Spleen (tissue), 11 donors: ENCODE data around the gene SERPINB5. TPM values are rescaled to one million over a fixed set of nuclear protein-coding genes. Genes with fewer than 3 reads are reported as not detected.

Experiments used
- DNase-seq: peaks from one replicate; pipeline ENCODE4 v3.0.0-alpha.2; 2020
- H3K27ac ChIP-seq, 8 donors: fragments of 200-600 bp; sonication (generic) in 7 of 8; 1 replicate in 4 of 8; 2 replicates in 4 of 8; pipeline versions ENCODE4 v1.5.0 to v1.8.0; 2016 to 2021; ENCODE audit warnings: inconsistent platforms in 4 of 8, mild to moderate bottlenecking in 4 of 8, moderate library complexity in 1 of 8
- H3K27me3 ChIP-seq, 7 donors: fragments of 200-600 bp; sonication (generic) in 6 of 7; replicated peaks in 1 of 7; 1 replicate in 4 of 7; 2 replicates in 3 of 7; pipeline versions ENCODE4 v1.5.0 to v1.8.0; 2016 to 2021; ENCODE audit warnings: inconsistent platforms in 3 of 7, mild to moderate bottlenecking in 1 of 7
- H3K36me3 ChIP-seq, 6 donors: fragments of 200-600 bp; sonication (generic) in 5 of 6; 1 replicate in 4 of 6; 2 replicates in 2 of 6; pipeline versions ENCODE4 v1.5.0 to v1.8.0; 2016 to 2021; ENCODE audit warnings: inconsistent platforms in 2 of 6
- H3K4me1 ChIP-seq, 6 donors: fragments of 200-600 bp; sonication (generic) in 5 of 6; 1 replicate in 3 of 6; 2 replicates in 3 of 6; pipeline versions ENCODE4 v1.5.0 to v1.8.0; 2016 to 2021; ENCODE audit warnings: inconsistent platforms in 3 of 6
- H3K4me3 ChIP-seq, 8 donors: fragments of 200-600 bp; sonication (generic) in 7 of 8; 1 replicate in 4 of 8; 2 replicates in 4 of 8; pipeline versions ENCODE4 v1.5.0 to v1.8.0; 2016 to 2021; ENCODE audit warnings: inconsistent platforms in 4 of 8, mild to moderate bottlenecking in 4 of 8, moderate library complexity in 2 of 8
- H3K9me3 ChIP-seq, 8 donors: fragments of 200-600 bp; sonication (generic) in 7 of 8; 1 replicate in 4 of 8; 2 replicates in 4 of 8; pipeline versions ENCODE4 v1.5.0 to v1.8.0; 2016 to 2021; ENCODE audit warnings: inconsistent platforms in 4 of 8
- POLR2A ChIP-seq, 3 donors: fragments of 450-650 bp; IDR thresholded peaks; one replicate each; pipeline ENCODE4 v1.5.1; 2017; ENCODE audit warnings: antibody characterized with exemption in 3 of 3, mild to moderate bottlenecking in 1 of 3
- POLR2AphosphoS5 ChIP-seq, 3 donors: sonication (generic); formaldehyde crosslinking; IDR thresholded peaks; one replicate each; pipeline ENCODE4 v1.5.1; 2017; ENCODE audit warnings: antibody characterized with exemption in 3 of 3
- WGBS, 5 donors: extraction: QIAGEN DNeasy Blood & Tissue Kit in 3 of 5; methylation state at CpG; one replicate each; pipeline versions ENCODE4 v1.1.5 to v1.1.7; 2013 to 2018; 5-methylcytosine and 5-hydroxymethylcytosine counted together
- intact Hi-C: fragments of 100-400 bp; cut with DNase I; formaldehyde crosslinking; loops from one replicate; pipeline ENCODE4 v1.15.0; 2023; ENCODE audit warnings: low total_unique reads
- polyA plus RNA-seq, 3 donors: library from polyadenylated mRNA; stranded (reverse); fragments of 200-250 nt; gene quantifications; one replicate each; pipeline ENCODE4 v1.2.1, GENCODE V29; 2013
- total RNA-seq, 7 donors: library from RNA; depleted of rRNA in 3 of 7; stranded (reverse); fragments of >200 nt in 3 of 7; fragmentation: NEBNext Ultra II Directional in 4 of 7; extraction: Animal tissue kit (Norgen Biotek cat#: 25700) in 4 of 7; gene quantifications; one replicate each; pipeline versions ENCODE4 v1.1.0 to v1.2.1, GENCODE V29; 2016 to 2021
- TF ChIP-seq, protein P1 (sequence below), 11 experiments: fragments of 200-600 bp in 7 of 11; fragments of 450-650 bp in 4 of 11; sonication (generic) in 4 of 11; IDR thresholded peaks in 8 of 11; conservative IDR thresholded peaks in 3 of 11; 1 replicate in 7 of 11; 2 replicates in 4 of 11; pipeline versions ENCODE4 v1.4.0 to v1.8.0; 2016 to 2021; ENCODE audit warnings: antibody characterized with exemption in 11 of 11, inconsistent platforms in 4 of 11, mild to moderate bottlenecking in 1 of 11
- donor health status: healthy with polysubstance abuse.
- donor health status: DM: no; HTN: no; CAD: no; lungs with moderate emphysema.
- donor health status: DM: no; HTN: no; CAD: no.
- donor health status: Bipolar disorder and iron deficiency.
- donor health status: healthy.
- donor health status: DM: no; HTN: no; CAD: no.
- donor health status: DM: yes; HTN: yes; CAD: no.

The SERPINB5 gene
- total and polyA plus RNA-seq, 10 donors, result 0.02 TPM; not detected in 9

GRCh38 chr18:63454497-63454896, 22.3 kb upstream of the SERPINB5 start:
- TF ChIP-seq, protein P1, sequence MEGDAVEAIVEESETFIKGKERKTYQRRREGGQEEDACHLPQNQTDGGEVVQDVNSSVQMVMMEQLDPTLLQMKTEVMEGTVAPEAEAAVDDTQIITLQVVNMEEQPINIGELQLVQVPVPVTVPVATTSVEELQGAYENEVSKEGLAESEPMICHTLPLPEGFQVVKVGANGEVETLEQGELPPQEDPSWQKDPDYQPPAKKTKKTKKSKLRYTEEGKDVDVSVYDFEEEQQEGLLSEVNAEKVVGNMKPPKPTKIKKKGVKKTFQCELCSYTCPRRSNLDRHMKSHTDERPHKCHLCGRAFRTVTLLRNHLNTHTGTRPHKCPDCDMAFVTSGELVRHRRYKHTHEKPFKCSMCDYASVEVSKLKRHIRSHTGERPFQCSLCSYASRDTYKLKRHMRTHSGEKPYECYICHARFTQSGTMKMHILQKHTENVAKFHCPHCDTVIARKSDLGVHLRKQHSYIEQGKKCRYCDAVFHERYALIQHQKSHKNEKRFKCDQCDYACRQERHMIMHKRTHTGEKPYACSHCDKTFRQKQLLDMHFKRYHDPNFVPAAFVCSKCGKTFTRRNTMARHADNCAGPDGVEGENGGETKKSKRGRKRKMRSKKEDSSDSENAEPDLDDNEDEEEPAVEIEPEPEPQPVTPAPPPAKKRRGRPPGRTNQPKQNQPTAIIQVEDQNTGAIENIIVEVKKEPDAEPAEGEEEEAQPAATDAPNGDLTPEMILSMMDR (IDR thresholded peaks at IDR 0.05 in 8 of 11, conservative IDR thresholded peaks at IDR 0.05 in 3 of 11), result no peak
- TF ChIP-seq POLR2AphosphoS5 (IDR thresholded peaks at IDR 0.05) (no peak), POLR2A (IDR thresholded peaks at IDR 0.05) (no peak)
- H3K36me3 ChIP-seq, result no peaks in the 10 kb centered on the region
- 77 to 99% (median 87%) methylated on average over 8 of the region's 8 CpGs for WGBS, 5 donors
- H3K4me3 ChIP-seq, result no peak overlapping the region
- H3K27ac ChIP-seq, result no peak overlapping the region
- no peaks in the 10 kb centered on the region for H3K9me3 ChIP-seq
- no peak for DNase-seq
- no peaks in the 10 kb centered on the region for H3K4me1 ChIP-seq
- no peaks in the 10 kb centered on the region for H3K27me3 ChIP-seq
- intact Hi-C loops, result no loop called here

- H3K9me3 ChIP-seq, result no peaks in the 10 kb centered on the region
- H3K27me3 ChIP-seq, result no peaks in the 10 kb centered on the region
- no peaks in the 10 kb centered on the region for H3K36me3 ChIP-seq
- 83 to 92% (median 86%) methylated on average over 6 of the region's 6 CpGs for WGBS, 5 donors
- H3K4me3 ChIP-seq, result no peak overlapping the region
- intact Hi-C loops, result no loop called here
- H3K4me1 ChIP-seq, result no peaks in the 10 kb centered on the region
- DNase-seq, result no peak
- no peak overlapping the region for H3K27ac ChIP-seq
- no peak for TF ChIP-seq POLR2AphosphoS5 (IDR thresholded peaks at IDR 0.05)
- TF ChIP-seq, protein P1 (IDR thresholded peaks at IDR 0.05 in 8 of 11, conservative IDR thresholded peaks at IDR 0.05 in 3 of 11), result no peak
- TF ChIP-seq POLR2A (IDR thresholded peaks at IDR 0.05), result no peak
Observed at GRCh38 chr18:63457977-63458376, 18.8 kb upstream of the SERPINB5 start.

DNA sequence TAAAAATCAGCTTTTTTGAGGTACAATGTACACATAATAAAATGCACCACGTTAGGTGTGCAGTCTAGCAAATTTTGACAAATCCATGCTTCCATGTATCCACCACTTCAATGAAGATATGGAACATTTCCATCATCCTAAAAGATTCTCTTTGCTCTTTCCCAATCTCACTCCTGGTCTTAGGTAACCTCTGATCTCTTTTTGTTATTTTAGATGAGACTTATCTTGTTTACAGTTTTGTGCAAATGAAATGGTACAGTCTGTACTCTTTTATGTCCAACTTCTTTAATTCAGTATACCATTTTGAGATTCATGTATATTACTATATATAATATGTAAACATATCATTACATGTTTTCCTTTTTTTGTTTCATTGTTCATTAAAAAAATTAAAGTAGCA, 16.3 kb upstream of the SERPINB5 start:
- whole genome bisulfite sequencing, 5 donors, result 38 to 80% (median 59%) methylated on average over 1 of the region's 1 CpG
- Histone ChIP-seq H3K4me3 (no peak overlapping the region), H3K9me3 (no peaks in the 10 kb centered on the region), H3K27ac (no peak overlapping the region), H3K36me3 (no peaks in the 10 kb centered on the region), H3K4me1 (no peaks in the 10 kb centered on the region), H3K27me3 (no peaks in the 10 kb centered on the region)
- TF ChIP-seq, protein P1 (IDR thresholded peaks at IDR 0.05 in 8 of 11, conservative IDR thresholded peaks at IDR 0.05 in 3 of 11), result no peak
- TF ChIP-seq POLR2AphosphoS5 (IDR thresholded peaks at IDR 0.05) (no peak), POLR2A (IDR thresholded peaks at IDR 0.05) (no peak)
- DNase-seq, result no peak
- intact Hi-C loops, result no loop called here

DNA sequence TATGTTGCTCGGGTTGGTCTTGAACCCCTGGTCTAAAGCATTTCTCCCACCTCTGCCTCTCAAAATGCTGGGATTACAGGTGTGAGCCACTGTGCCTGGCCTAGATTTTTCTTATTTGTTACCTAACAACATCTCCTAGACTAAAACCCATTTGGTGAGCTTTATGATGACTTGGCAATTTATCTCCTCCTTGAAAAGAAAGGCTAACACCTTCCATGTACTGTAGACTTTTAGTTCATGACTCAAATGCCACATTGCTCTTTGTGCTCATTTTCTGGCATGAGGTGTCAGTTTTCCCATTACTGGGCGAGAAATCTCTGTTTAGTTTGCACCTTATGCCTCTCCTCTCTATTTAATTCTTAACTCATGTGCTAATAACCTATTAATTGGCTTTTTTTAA, 12.3 kb upstream of the SERPINB5 start:
- Histone ChIP-seq H3K4me3 (no peak overlapping the region), H3K27me3 (no peaks in the 10 kb centered on the region), H3K4me1 (no peaks in the 10 kb centered on the region), H3K27ac (no peak overlapping the region), H3K36me3 (no peaks in the 10 kb centered on the region), H3K9me3 (no peaks in the 10 kb centered on the region)
- 71 to 94% (median 90%) methylated on average over 2 of the region's 2 CpGs for WGBS, 5 donors
- intact Hi-C loops, result no loop called here
- TF ChIP-seq POLR2A (IDR thresholded peaks at IDR 0.05), result no peak
- TF ChIP-seq POLR2AphosphoS5 (IDR thresholded peaks at IDR 0.05), result no peak
- TF ChIP-seq, protein P1 (IDR thresholded peaks at IDR 0.05 in 8 of 11, conservative IDR thresholded peaks at IDR 0.05 in 3 of 11), result no peak
- no peak for DNase-seq
